ENCODE results near the gene FBXO10. TPM values are rescaled to one million over a fixed set of nuclear protein-coding genes. Genes with fewer than 3 reads are reported as not detected.

FBXO10 gene
- total RNA-seq, 1 experiment from 2014 or later: 14.0 TPM

- no peak for ATAC-seq
- POLR2A ChIA-PET: no interaction called here
- H3K36me3 Mint-ChIP-seq: peaks cover 15% of the 10 kb centered on the region; the same call in 1 of the 2 replicates
These were observed 32.7 kb downstream of the FBXO10 start for GRCh38 chr9:37543468-37543867.

GRCh38 chr9:37542895-37543294, 33.3 kb downstream of the FBXO10 start:
- no peak overlapping the region for H3K4me3 Mint-ChIP-seq
- peak overlapping the region; percentile 45; the same call in 1 of the 2 replicates for H3K27ac Mint-ChIP-seq
- peaks cover 19% of the 10 kb centered on the region; the same call in 1 of the 2 replicates for H3K36me3 Mint-ChIP-seq
- ChIA-PET CTCF (no interaction called here), POLR2A (no interaction called here)
- no peaks in the 10 kb centered on the region for H3K9me3 Mint-ChIP-seq
- ATAC-seq (no peak), DNase-seq (ENCODE audit: low spot score) (no peak)
- no peaks in the 10 kb centered on the region for H3K4me1 Mint-ChIP-seq
- TF ChIP-seq ETV6 (CRISPR knock-in tag; IDR thresholded peaks at IDR 0.05) (no peak), E2F1 (CRISPR knock-in tag; IDR thresholded peaks at IDR 0.05) (no peak), ZNF317 (CRISPR knock-in tag; IDR thresholded peaks at IDR 0.05; ENCODE audit: borderline replicate concordance, low read depth) (no peak)
- TF ChIP-seq, protein P1, sequence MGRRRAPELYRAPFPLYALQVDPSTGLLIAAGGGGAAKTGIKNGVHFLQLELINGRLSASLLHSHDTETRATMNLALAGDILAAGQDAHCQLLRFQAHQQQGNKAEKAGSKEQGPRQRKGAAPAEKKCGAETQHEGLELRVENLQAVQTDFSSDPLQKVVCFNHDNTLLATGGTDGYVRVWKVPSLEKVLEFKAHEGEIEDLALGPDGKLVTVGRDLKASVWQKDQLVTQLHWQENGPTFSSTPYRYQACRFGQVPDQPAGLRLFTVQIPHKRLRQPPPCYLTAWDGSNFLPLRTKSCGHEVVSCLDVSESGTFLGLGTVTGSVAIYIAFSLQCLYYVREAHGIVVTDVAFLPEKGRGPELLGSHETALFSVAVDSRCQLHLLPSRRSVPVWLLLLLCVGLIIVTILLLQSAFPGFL (CRISPR knock-in tag; IDR thresholded peaks at IDR 0.05; ENCODE audit: borderline replicate concordance): no peak
- H3K27me3 Mint-ChIP-seq (ENCODE audit: low read depth): no peaks in the 10 kb centered on the region

More at GRCh38 chr9:37543468-37543867, 32.7 kb downstream of the FBXO10 start:
- H3K9me3 Mint-ChIP-seq: no peaks in the 10 kb centered on the region
- no peaks in the 10 kb centered on the region for H3K27me3 Mint-ChIP-seq (ENCODE audit: low read depth)
- H3K4me1 Mint-ChIP-seq: no peaks in the 10 kb centered on the region
- CTCF ChIA-PET: no interaction called here
- TF ChIP-seq NR2C2 (CRISPR knock-in tag; IDR thresholded peaks at IDR 0.05): no peak
- TF ChIP-seq, protein P2, sequence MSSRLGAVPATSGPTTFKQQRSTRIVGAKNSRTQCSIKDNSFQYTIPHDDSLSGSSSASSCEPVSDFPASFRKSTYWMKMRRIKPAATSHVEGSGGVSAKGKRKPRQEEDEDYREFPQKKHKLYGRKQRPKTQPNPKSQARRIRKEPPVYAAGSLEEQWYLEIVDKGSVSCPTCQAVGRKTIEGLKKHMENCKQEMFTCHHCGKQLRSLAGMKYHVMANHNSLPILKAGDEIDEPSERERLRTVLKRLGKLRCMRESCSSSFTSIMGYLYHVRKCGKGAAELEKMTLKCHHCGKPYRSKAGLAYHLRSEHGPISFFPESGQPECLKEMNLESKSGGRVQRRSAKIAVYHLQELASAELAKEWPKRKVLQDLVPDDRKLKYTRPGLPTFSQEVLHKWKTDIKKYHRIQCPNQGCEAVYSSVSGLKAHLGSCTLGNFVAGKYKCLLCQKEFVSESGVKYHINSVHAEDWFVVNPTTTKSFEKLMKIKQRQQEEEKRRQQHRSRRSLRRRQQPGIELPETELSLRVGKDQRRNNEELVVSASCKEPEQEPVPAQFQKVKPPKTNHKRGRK (CRISPR knock-in tag; IDR thresholded peaks at IDR 0.05; ENCODE audit: borderline replicate concordance): no peak
- TF ChIP-seq, protein P3, sequence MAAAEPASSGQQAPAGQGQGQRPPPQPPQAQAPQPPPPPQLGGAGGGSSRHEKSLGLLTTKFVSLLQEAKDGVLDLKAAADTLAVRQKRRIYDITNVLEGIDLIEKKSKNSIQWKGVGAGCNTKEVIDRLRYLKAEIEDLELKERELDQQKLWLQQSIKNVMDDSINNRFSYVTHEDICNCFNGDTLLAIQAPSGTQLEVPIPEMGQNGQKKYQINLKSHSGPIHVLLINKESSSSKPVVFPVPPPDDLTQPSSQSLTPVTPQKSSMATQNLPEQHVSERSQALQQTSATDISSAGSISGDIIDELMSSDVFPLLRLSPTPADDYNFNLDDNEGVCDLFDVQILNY (CRISPR knock-in tag; IDR thresholded peaks at IDR 0.05): no peak
- no peak overlapping the region for H3K27ac Mint-ChIP-seq
- no peak overlapping the region for H3K4me3 Mint-ChIP-seq
- no peak for DNase-seq (ENCODE audit: low spot score)

DNA sequence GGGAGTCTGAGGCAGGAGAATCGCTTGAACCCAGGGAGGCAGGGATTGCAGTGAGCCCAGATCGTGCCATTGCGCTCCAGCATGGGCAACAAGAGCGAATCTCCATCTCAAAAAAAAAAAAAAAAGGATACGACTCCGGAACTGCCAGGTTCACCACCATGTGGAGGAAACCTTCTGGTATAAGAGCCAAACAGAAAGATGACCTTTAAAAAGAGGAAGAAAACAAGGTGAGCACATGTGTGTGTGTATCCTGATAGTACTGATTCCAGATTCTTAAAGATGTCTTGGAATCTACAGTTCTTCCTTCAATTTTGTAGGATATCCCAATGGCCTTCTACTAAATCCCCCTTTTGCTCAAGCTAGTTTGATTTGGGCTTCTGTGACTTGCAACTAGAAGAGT, 33.7 kb downstream of the FBXO10 start:
- DNase-seq (ENCODE audit: low spot score) (no peak), ATAC-seq (no peak)
- Mint-ChIP-seq H3K27ac (0 out of 2 replicates have a peak overlapping the region, but pooled peaks have one; percentile 45), H3K4me1 (no peaks in the 10 kb centered on the region), H3K36me3 (peaks cover 21% of the 10 kb centered on the region; the same call in 1 of the 2 replicates), H3K9me3 (no peaks in the 10 kb centered on the region), H3K4me3 (no peak overlapping the region), H3K27me3 (ENCODE audit: low read depth) (no peaks in the 10 kb centered on the region)
- TF ChIP-seq ZNF138 (CRISPR knock-in tag; conservative IDR thresholded peaks at IDR 0.05) (no peak), TCF7 (CRISPR knock-in tag; IDR thresholded peaks at IDR 0.05; ENCODE audit: low read depth) (no peak), SMAD4 (CRISPR knock-in tag; IDR thresholded peaks at IDR 0.05) (no peak), FOXJ3 (CRISPR knock-in tag; IDR thresholded peaks at IDR 0.05; ENCODE audit: borderline replicate concordance) (no peak), GRHL2 (CRISPR knock-in tag; IDR thresholded peaks at IDR 0.05; ENCODE audit: insufficient replicate concordance, severe bottlenecking) (no peak), TEAD4 (CRISPR knock-in tag; IDR thresholded peaks at IDR 0.05) (no peak), ZNF423 (CRISPR knock-in tag; IDR thresholded peaks at IDR 0.05) (no peak), ZNF671 (CRISPR knock-in tag; IDR thresholded peaks at IDR 0.05) (no peak)
- TF ChIP-seq, protein P4, sequence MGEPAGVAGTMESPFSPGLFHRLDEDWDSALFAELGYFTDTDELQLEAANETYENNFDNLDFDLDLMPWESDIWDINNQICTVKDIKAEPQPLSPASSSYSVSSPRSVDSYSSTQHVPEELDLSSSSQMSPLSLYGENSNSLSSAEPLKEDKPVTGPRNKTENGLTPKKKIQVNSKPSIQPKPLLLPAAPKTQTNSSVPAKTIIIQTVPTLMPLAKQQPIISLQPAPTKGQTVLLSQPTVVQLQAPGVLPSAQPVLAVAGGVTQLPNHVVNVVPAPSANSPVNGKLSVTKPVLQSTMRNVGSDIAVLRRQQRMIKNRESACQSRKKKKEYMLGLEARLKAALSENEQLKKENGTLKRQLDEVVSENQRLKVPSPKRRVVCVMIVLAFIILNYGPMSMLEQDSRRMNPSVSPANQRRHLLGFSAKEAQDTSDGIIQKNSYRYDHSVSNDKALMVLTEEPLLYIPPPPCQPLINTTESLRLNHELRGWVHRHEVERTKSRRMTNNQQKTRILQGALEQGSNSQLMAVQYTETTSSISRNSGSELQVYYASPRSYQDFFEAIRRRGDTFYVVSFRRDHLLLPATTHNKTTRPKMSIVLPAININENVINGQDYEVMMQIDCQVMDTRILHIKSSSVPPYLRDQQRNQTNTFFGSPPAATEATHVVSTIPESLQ (CRISPR knock-in tag; IDR thresholded peaks at IDR 0.05): no peak
- TF ChIP-seq, protein P5, sequence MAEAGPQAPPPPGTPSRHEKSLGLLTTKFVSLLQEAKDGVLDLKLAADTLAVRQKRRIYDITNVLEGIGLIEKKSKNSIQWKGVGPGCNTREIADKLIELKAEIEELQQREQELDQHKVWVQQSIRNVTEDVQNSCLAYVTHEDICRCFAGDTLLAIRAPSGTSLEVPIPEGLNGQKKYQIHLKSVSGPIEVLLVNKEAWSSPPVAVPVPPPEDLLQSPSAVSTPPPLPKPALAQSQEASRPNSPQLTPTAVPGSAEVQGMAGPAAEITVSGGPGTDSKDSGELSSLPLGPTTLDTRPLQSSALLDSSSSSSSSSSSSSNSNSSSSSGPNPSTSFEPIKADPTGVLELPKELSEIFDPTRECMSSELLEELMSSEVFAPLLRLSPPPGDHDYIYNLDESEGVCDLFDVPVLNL (CRISPR knock-in tag; IDR thresholded peaks at IDR 0.05; ENCODE audit: borderline replicate concordance, low read depth): no peak
- CTCF ChIA-PET: no interaction called here
- POLR2A ChIA-PET: no interaction called here

Measured in WTC11 (cell line).